Astrocyte (in vitro differentiated cells and primary cell): ENCODE data around the gene PCDHB7.
"Not testable (repeated sequence)": the region's sequence is repeated elsewhere in the genome, so short reads cannot be mapped to it uniquely, and the experiment has no call there.

Experiments used
- EZH2 ChIP-seq: IDR thresholded peaks from 2 replicates; pipeline ENCODE4 v1.6.1; 2012; ENCODE audit warnings: mild to moderate bottlenecking, low read length, inconsistent platforms; ENCODE audit not compliant: insufficient read depth
- TF ChIP-seq, protein P1 (sequence below): IDR thresholded peaks from 2 replicates; pipeline ENCODE4 v1.5.1; 2011; ENCODE audit warnings: low read depth, mild to moderate bottlenecking, inconsistent platforms, low read length, moderate library complexity; ENCODE audit not compliant: insufficient read depth

DNA sequence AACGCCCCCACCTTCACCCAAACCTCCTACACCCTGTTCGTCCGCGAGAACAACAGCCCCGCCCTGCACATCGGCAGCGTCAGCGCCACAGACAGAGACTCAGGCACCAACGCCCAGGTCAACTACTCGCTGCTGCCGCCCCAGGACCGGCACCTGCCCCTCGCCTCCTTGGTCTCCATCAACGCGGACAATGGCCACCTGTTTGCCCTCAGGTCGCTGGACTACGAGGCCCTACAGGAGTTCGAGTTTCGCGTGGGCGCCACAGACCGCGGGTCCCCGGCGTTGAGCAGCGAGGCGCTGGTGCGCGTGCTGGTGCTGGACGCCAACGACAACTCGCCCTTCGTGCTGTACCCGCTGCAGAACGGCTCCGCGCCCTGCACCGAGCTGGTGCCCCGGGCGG is 52.4 kb downstream of the PCDHB7 start:
- TF ChIP-seq, protein P1, sequence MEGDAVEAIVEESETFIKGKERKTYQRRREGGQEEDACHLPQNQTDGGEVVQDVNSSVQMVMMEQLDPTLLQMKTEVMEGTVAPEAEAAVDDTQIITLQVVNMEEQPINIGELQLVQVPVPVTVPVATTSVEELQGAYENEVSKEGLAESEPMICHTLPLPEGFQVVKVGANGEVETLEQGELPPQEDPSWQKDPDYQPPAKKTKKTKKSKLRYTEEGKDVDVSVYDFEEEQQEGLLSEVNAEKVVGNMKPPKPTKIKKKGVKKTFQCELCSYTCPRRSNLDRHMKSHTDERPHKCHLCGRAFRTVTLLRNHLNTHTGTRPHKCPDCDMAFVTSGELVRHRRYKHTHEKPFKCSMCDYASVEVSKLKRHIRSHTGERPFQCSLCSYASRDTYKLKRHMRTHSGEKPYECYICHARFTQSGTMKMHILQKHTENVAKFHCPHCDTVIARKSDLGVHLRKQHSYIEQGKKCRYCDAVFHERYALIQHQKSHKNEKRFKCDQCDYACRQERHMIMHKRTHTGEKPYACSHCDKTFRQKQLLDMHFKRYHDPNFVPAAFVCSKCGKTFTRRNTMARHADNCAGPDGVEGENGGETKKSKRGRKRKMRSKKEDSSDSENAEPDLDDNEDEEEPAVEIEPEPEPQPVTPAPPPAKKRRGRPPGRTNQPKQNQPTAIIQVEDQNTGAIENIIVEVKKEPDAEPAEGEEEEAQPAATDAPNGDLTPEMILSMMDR = not testable (repeated sequence)
- not testable (repeated sequence) for TF ChIP-seq EZH2
